Gastrocnemius medialis (tissue), 4 donors: ENCODE data around the gene EWSR1.

Source experiments
- POLR2A ChIP-seq, 2 donors: fragments of 450-650 bp; IDR thresholded peaks; one replicate each; pipeline ENCODE4 v1.6.1; 2017; ENCODE audit warnings: antibody characterized with exemption in 2 of 2, mild to moderate bottlenecking in 2 of 2, moderate library complexity in 2 of 2
- TF ChIP-seq, protein P1 (sequence below), 5 experiments: fragments of 450-650 bp in 3 of 5; fragments of 200-600 bp in 2 of 5; sonication (generic) in 2 of 5; IDR thresholded peaks in 4 of 5; conservative IDR thresholded peaks in 1 of 5; 1 replicate in 4 of 5; 2 replicates in 1 of 5; pipeline ENCODE4 v1.5.1; 2016 to 2019; ENCODE audit warnings: antibody characterized with exemption in 5 of 5, mild to moderate bottlenecking in 3 of 5, moderate library complexity in 3 of 5

DNA sequence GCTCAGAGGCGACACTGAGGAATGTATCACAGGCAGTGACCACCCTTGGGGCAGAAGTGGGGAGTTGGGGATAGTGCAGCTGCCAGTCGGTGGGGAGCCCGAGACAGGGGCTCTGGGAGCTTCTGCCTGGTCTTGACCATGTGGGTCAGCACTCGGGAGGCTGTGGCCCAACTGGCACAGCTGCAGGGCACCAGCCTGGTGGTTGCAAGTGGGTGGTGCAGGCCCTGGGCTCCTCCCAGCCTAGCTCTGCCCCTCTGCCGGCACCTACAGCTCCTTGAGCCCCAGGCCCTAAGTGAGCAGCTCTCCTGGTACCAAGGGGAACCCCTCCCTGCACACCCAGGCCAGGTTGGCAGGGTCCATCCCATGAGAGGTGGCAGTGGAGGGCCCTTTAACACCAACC is 60.0 kb downstream of the EWSR1 start:
- TF ChIP-seq, protein P1, sequence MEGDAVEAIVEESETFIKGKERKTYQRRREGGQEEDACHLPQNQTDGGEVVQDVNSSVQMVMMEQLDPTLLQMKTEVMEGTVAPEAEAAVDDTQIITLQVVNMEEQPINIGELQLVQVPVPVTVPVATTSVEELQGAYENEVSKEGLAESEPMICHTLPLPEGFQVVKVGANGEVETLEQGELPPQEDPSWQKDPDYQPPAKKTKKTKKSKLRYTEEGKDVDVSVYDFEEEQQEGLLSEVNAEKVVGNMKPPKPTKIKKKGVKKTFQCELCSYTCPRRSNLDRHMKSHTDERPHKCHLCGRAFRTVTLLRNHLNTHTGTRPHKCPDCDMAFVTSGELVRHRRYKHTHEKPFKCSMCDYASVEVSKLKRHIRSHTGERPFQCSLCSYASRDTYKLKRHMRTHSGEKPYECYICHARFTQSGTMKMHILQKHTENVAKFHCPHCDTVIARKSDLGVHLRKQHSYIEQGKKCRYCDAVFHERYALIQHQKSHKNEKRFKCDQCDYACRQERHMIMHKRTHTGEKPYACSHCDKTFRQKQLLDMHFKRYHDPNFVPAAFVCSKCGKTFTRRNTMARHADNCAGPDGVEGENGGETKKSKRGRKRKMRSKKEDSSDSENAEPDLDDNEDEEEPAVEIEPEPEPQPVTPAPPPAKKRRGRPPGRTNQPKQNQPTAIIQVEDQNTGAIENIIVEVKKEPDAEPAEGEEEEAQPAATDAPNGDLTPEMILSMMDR (IDR thresholded peaks at IDR 0.05 in 4 of 5, conservative IDR thresholded peaks at IDR 0.05 in 1 of 5) = peak in 2 of 5 experiments; percentile 33 to 43
- TF ChIP-seq POLR2A (IDR thresholded peaks at IDR 0.05) = no peak
